Skeletal muscle cell (primary cell): ENCODE measurements around the gene ASB10.

Experiments used
- DNase-seq: peaks from one replicate; pipeline ENCODE4 v3.0.0-alpha.2; 2010; ENCODE audit warnings: low read depth
- H3K4me3 ChIP-seq: 2 replicates; pipeline ENCODE4 v1.5.1; 2011; ENCODE audit warnings: low read depth, mild to moderate bottlenecking, control low read depth, low read length, moderate library complexity

Gene ASB10

GRCh38 chr7:151186640-151187408 lies at the start of gene ASB10:
ASB10 (minus strand) TSS chr7:151187250; CDS start chr7:151187130, 120 bp downstream.
- DNase-seq: no peak
- H3K4me3 ChIP-seq: no peak within 1 kb of the TSS

GRCh38 chr7:151236406-151236805 lies 49.4 kb upstream of the ASB10 start:
- DNase-seq: no peak
- no peak overlapping the region for H3K4me3 ChIP-seq

- DNase-seq: no peak
- no peak overlapping the region for H3K4me3 ChIP-seq
Measured at GRCh38 chr7:151235091-151235787, 48.2 kb upstream of the ASB10 start.

GRCh38 chr7:151233804-151234203 lies 46.8 kb upstream of the ASB10 start:
- no peak for DNase-seq
- H3K4me3 ChIP-seq: peak overlapping the region; percentile 96

- peak overlapping the region; percentile 96 for H3K4me3 ChIP-seq
- peak; percentile 57 for DNase-seq
Measured at GRCh38 chr7:151232917-151233701, 46.1 kb upstream of the ASB10 start.

GRCh38 chr7:151232091-151232916 lies 45.3 kb upstream of the ASB10 start, which contains the start of gene CHPF2:
CHPF2 (plus strand) TSS chr7:151232483; CDS start chr7:151234012, 1,529 bp downstream.
- peak within 1 kb of the TSS; percentile 96 for H3K4me3 ChIP-seq
- peak; percentile 54 for DNase-seq

GRCh38 chr7:151231080-151231479 lies 44.0 kb upstream of the ASB10 start:
- no peak for DNase-seq
- H3K4me3 ChIP-seq: no peak overlapping the region

- H3K4me3 ChIP-seq: no peak overlapping the region
- DNase-seq: no peak
Measured at GRCh38 chr7:151229249-151229648, 42.2 kb upstream of the ASB10 start.

- peak overlapping the region; percentile 81 for H3K4me3 ChIP-seq
- no peak for DNase-seq
Measured at GRCh38 chr7:151228024-151228866, 41.2 kb upstream of the ASB10 start.

- peak; percentile 97 for DNase-seq
Measured at GRCh38 chr7:151226875-151227782, 40.1 kb upstream of the ASB10 start, which contains the start of gene ABCF2. ABCF2 (minus strand) TSS chr7:151227205; CDS start chr7:151226458, 747 bp downstream.

GRCh38 chr7:151226560-151226874 lies 39.5 kb upstream of the ASB10 start:
- H3K4me3 ChIP-seq: peak overlapping the region; percentile 81
- DNase-seq: no peak

More at GRCh38 chr7:151226875-151227782, 40.1 kb upstream of the ASB10 start, which contains the start of gene ABCF2:
- peak within 1 kb of the TSS; percentile 81 for H3K4me3 ChIP-seq

- DNase-seq: no peak
- H3K4me3 ChIP-seq: peak overlapping the region; percentile 81
Measured at GRCh38 chr7:151225948-151226510, 39.0 kb upstream of the ASB10 start.

- DNase-seq: no peak
- H3K4me3 ChIP-seq: no peak overlapping the region
Measured at GRCh38 chr7:151223728-151224127, 36.7 kb upstream of the ASB10 start.

- no peak overlapping the region for H3K4me3 ChIP-seq
- DNase-seq: no peak
Measured at GRCh38 chr7:151218170-151218569, 31.1 kb upstream of the ASB10 start.

GRCh38 chr7:151215396-151215795 lies 28.3 kb upstream of the ASB10 start:
- no peak overlapping the region for H3K4me3 ChIP-seq
- DNase-seq: no peak

- no peak overlapping the region for H3K4me3 ChIP-seq
- DNase-seq: no peak
Measured at GRCh38 chr7:151213826-151214225, 26.8 kb upstream of the ASB10 start.

GRCh38 chr7:151212626-151213025 lies 25.6 kb upstream of the ASB10 start:
- no peak overlapping the region for H3K4me3 ChIP-seq

More at GRCh38 chr7:151212626-151213025, 25.6 kb upstream of the ASB10 start:
- no peak for DNase-seq
